Activated T-cell treated with anti-CD3 and anti-CD28 coated beads, Interleukin-2, amount 50 U/mL, for 24 hours (primary cell): Measurements from ENCODE around the gene RANBP3.
A peak's percentile ranks its signal among the peaks of the same experiment; 100 is the strongest.

ENCODE experiments used
- DNase-seq: peaks from one replicate; pipeline ENCODE4 v3.0.0-alpha.2; 2020
- H3K27ac Mint-ChIP-seq: 2 replicates; pipeline ENCODE4 v1.8.0; 2020; ENCODE audit warnings: mild to moderate bottlenecking, mixed read lengths
- H3K27me3 Mint-ChIP-seq: 2 replicates; pipeline ENCODE4 v1.8.0; 2020; ENCODE audit warnings: mixed read lengths
- H3K36me3 Mint-ChIP-seq: 2 replicates; pipeline ENCODE4 v1.8.0; 2020; ENCODE audit warnings: low read depth, mixed read lengths
- H3K4me1 Mint-ChIP-seq: 2 replicates; pipeline ENCODE4 v1.8.0; 2020; ENCODE audit warnings: low read depth, mixed read lengths
- H3K4me3 Mint-ChIP-seq: 2 replicates; pipeline ENCODE4 v1.8.0; 2020; ENCODE audit warnings: mild to moderate bottlenecking, moderate library complexity, mixed read lengths
- H3K9me3 Mint-ChIP-seq: 2 replicates; pipeline ENCODE4 v1.8.0; 2020; ENCODE audit warnings: mixed read lengths

RANBP3 gene

DNA sequence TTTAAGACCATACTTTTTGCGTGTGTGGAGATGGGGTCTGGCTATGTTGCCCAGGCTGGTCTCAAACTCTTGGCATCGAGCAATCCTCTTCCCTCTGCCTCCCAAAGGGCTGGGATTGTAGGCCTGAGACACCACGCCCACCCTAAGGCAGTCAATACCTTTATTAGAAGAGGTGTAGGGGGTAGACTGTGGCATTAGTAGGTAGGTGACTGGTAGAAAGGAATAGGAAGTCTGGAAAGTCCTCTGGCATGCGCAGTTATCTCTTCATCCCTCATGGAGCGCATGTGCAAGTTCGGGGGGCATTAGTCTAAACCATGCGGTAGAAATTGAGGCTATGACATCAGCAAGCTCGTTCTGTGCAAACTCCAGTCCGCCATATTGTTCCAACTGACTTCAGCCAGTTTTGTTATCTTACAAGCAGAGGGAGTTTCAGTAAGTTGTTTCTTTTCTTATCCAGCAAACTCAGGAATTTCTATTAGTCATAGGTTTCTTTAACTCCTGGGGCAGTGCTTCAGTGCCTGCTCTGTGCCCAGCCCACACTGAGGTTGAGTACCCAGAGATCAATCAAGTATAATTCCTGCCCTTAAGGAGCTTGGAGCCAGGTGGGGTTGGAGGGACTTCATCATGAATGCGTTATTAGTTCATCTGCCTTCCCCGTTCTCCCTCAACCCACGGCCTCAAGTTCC, 7.3 kb upstream of the RANBP3 start:
- no peak for DNase-seq
- no peaks in the 10 kb centered on the region for H3K9me3 Mint-ChIP-seq
- H3K36me3 Mint-ChIP-seq: peaks cover 7% of the 10 kb centered on the region
- H3K4me1 Mint-ChIP-seq: peaks cover 41% of the 10 kb centered on the region
- H3K27me3 Mint-ChIP-seq: no peaks in the 10 kb centered on the region
- H3K27ac Mint-ChIP-seq: no peak overlapping the region
- H3K4me3 Mint-ChIP-seq: no peak overlapping the region

DNA sequence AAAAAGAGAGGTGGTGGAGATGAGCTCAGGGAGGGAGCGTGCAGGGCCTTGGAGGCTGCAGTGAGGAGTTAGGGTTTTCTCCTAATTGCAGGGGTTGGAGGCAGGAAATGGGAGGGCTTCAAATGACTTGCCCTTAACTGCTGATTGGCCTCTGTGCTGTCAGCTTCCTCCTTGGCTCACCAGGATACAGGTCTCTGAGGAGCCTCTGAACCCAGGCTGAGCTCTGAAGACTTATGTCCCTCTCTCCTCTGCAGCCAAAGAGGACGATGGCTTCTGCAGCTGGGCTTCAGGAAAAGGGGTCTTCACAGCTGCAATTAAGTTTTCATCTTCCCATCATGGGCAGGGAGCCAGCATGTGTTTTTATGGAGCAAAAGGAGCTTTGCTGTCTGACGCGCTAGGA, 6.7 kb upstream of the RANBP3 start:
- H3K4me3 Mint-ChIP-seq: no peak overlapping the region
- DNase-seq: no peak
- no peaks in the 10 kb centered on the region for H3K27me3 Mint-ChIP-seq
- no peak overlapping the region for H3K27ac Mint-ChIP-seq
- H3K4me1 Mint-ChIP-seq: peaks cover 46% of the 10 kb centered on the region
- H3K9me3 Mint-ChIP-seq: no peaks in the 10 kb centered on the region
- peaks cover 7% of the 10 kb centered on the region for H3K36me3 Mint-ChIP-seq

DNA sequence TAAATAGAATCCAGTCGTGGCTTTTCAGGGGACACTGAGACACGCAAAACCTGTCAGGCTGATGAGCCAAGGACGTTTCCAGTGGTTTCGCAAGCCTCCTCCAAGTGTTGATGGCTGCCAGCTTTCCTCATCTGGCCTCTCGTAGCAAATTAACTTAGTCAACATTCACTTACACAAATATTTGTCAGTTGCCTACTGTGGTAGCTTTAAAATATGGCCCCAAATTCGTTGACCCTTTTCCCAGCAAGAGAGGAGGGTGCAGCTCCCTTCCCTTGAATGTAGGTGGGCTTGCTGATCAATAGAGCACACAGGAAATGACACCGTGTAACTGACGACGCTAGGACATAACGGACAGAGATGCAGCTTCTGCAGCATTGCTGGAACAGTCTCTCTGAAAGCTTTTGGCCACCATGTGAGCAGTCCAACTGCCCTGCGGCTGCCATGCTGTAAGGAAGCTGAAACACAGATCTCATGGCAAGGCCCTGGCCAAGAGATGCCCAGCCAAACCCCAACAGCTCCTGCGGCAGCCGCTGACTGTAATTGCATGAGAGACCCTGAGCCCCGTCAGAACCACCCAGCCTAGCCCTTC, 5.5 kb upstream of the RANBP3 start:
- DNase-seq: no peak
- no peaks in the 10 kb centered on the region for H3K27me3 Mint-ChIP-seq
- H3K27ac Mint-ChIP-seq: peak overlapping the region; percentile 90
- peak overlapping the region; percentile 32 for H3K4me3 Mint-ChIP-seq
- peaks cover 14% of the 10 kb centered on the region for H3K36me3 Mint-ChIP-seq
- H3K4me1 Mint-ChIP-seq: peaks cover 51% of the 10 kb centered on the region
- no peaks in the 10 kb centered on the region for H3K9me3 Mint-ChIP-seq

DNA sequence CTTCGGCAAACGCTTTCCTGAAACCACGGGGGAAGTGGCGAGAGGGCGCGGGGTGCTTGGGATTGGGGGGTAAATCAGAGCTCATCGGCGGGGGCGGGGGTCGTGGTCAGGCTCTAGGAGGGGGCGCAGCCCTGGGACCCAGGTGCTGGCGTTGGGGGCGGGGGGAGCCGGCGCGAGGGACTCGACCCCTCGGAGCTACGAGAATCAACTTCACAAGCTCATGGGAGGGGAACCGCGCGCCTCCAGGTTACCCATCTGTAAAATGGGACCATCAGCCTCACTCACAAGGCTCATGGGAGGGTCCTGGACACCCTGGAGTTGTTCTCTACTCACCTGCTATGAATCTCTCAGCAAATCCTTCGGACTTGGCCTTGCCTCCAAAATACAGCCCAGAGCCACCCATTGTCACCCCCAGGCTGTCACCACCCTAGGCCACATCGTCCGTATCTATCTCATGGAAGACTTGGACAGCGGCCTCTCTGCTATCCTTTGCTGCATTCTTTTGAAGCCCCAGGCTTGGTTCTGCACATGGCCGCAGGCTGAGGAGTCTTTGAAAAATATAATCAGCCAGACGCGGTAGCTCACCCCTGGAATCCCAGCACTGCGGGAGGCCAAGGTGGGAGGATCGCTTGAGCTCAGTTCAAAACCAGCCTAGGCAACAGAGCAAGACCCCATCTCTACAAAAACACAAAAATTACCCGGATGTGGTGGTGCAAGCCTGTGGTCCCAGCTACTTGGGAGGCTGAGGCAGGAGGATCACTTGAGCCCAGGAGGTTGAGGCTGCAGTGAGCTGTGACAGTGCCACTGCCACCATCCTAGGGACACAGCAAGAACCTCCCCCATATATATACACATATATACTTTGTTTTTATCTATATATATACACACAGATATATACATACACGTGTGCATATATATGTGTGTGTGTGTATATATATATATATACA, 939 bp upstream of the RANBP3 start:
- Mint-ChIP-seq H3K4me3 (peak overlapping the region; percentile 97), H3K9me3 (no peaks in the 10 kb centered on the region), H3K4me1 (peaks cover 66% of the 10 kb centered on the region), H3K27me3 (no peaks in the 10 kb centered on the region), H3K27ac (peak overlapping the region; percentile 97), H3K36me3 (peaks cover 52% of the 10 kb centered on the region)
- DNase-seq: peak; percentile 49

DNA sequence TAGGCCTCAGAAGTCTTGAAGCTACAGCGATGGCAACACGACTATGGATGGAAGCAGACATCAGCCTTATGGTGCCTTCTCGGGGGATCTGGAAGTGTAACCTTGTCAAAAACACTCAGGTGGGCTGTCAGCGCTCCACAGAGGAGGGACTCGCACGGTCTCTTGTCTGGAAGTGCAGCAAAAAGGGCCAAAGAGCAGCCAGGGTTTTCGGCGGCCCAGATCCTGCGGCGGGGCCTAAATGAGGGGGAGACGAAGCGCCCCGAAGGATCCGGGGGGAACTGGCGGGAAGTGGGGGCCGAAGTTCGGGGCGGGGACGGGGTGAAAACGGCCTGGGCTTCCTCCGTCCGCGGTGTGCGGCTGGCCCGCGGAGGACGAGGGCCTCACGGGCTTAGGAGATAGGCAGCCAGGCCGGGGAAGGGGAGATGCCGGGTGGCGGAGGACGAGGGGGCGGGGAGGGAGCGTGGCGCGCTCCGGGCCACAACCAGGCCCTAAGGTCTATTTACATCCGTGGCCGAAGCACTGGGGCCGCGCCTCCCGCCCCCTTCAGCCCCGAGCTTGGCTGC, 637 bp downstream of the RANBP3 start:
- H3K36me3 Mint-ChIP-seq: peaks cover 66% of the 10 kb centered on the region
- peak overlapping the region; percentile 91 for H3K27ac Mint-ChIP-seq
- DNase-seq: no peak
- H3K27me3 Mint-ChIP-seq: no peaks in the 10 kb centered on the region
- H3K4me3 Mint-ChIP-seq: peak overlapping the region; percentile 97
- H3K4me1 Mint-ChIP-seq: peaks cover 67% of the 10 kb centered on the region
- H3K9me3 Mint-ChIP-seq: no peaks in the 10 kb centered on the region

DNA sequence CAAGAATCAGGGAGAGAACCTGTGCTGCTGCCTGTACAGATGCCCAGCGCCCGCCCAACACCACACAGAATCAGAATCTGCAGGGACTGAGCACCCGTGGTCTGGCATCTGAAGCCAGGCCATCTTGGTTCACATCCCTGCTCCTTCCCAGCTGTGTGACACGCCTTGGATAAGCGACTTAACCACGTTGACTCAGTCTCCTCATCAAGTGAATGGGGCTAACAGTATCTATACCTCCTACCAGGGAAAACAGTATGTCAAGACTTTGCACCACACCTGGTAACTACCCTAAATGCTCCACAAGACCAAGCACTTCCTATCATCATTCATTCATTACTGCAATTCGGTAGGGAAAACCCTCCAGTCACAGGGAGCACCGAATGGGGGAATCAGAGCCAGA, 1.2 kb downstream of the RANBP3 start:
- Mint-ChIP-seq H3K4me1 (peaks cover 67% of the 10 kb centered on the region), H3K27me3 (no peaks in the 10 kb centered on the region), H3K27ac (peak overlapping the region; percentile 91), H3K9me3 (no peaks in the 10 kb centered on the region), H3K36me3 (peaks cover 69% of the 10 kb centered on the region), H3K4me3 (peak overlapping the region; percentile 97)
- DNase-seq: no peak

DNA sequence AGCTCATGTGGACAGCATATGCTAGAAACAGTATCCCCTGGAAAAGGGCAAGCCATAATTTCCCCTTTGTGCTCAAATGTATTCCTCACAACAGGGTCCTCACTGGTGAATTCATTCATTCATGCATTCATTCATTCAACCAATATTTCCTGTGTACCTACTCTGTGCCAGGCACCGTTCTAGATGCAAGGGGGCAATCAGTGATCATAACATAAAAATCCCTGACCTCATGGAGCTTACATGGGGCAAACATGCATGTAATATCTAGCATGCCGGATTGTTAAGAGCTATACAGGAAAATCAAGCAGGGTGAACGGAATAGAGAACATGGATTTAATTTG, 2.6 kb downstream of the RANBP3 start:
- peak overlapping the region; percentile 91 for H3K27ac Mint-ChIP-seq
- no peaks in the 10 kb centered on the region for H3K27me3 Mint-ChIP-seq
- peaks cover 78% of the 10 kb centered on the region for H3K4me1 Mint-ChIP-seq
- peaks cover 77% of the 10 kb centered on the region for H3K36me3 Mint-ChIP-seq
- no peak for DNase-seq
- H3K9me3 Mint-ChIP-seq: no peaks in the 10 kb centered on the region
- peak overlapping the region; percentile 97 for H3K4me3 Mint-ChIP-seq

DNA sequence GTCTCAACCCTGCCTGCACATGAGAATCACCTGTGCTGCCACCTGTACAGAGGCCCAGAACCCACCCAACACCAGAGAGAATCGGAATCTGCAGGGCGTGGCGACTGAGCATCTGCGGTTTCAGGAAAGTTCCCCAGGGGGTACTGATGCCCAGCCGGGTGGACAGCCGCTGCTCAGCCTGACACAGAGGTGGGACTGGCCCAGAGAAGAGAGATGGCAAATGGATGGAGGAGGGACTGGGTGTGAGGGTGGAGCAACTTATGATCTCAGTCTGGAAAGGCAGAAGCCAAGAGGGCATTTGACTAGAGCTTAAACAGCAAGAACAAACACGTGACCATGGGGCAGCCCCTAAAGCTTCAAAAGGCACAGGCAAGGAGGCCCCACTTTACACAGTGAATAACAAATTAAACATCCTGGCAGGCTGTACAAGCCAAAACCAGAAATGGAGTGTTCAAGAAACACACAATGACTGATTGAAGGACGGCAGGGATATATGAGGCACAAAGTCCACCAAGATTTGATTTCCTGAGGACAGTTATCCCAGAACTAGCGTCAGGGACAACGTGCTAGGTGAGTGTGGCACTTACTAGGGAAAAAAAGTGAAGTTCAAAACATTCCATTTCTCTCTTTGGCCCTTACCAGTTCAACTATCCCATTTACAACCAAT, 3.1 kb downstream of the RANBP3 start:
- no peaks in the 10 kb centered on the region for H3K9me3 Mint-ChIP-seq
- H3K36me3 Mint-ChIP-seq: peaks cover 81% of the 10 kb centered on the region
- H3K4me3 Mint-ChIP-seq: peak overlapping the region; percentile 97
- peak; percentile 51 for DNase-seq
- peaks cover 79% of the 10 kb centered on the region for H3K4me1 Mint-ChIP-seq
- H3K27me3 Mint-ChIP-seq: no peaks in the 10 kb centered on the region
- H3K27ac Mint-ChIP-seq: peak overlapping the region; percentile 91

DNA sequence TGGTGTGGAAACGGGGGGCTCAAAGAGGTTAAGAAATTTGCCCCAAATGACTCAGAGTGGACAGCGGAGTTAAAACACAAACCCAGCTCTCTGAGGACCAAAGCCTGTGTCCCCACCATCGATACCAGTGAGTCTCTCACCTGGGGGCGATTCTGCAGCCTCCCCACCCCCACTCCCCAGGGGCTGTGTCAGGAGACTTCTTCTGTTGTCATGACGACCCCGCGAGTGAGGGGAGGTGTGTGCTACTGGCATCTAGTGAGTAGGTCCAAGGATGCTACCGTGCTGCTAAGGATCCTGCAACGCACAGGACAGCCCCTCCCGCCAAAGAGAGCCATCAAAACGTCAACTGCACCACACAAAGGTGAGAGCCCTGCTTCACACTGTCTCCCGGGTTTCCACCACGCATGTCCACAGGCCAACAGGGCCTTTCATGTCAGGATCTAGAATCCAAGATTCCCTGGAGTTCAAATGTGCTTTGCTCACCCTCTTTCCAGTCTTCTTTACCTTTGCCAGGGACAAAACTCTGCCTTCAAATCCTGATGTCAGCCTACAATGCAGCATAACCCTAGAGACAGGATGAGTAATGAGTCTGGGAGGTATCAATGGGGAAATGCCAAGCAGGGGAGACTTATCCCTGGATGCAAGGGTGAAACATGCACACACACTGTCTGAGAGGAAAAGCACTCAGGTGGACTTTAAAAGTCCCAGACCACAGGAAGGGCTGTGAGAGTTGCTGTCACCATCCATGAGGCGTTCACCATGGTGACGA, 3.9 kb downstream of the RANBP3 start:
- peak overlapping the region; percentile 97 for H3K4me3 Mint-ChIP-seq
- no peaks in the 10 kb centered on the region for H3K27me3 Mint-ChIP-seq
- H3K4me1 Mint-ChIP-seq: peaks cover 82% of the 10 kb centered on the region
- peaks cover 85% of the 10 kb centered on the region for H3K36me3 Mint-ChIP-seq
- H3K9me3 Mint-ChIP-seq: no peaks in the 10 kb centered on the region
- H3K27ac Mint-ChIP-seq: peak overlapping the region; percentile 91
- no peak for DNase-seq

DNA sequence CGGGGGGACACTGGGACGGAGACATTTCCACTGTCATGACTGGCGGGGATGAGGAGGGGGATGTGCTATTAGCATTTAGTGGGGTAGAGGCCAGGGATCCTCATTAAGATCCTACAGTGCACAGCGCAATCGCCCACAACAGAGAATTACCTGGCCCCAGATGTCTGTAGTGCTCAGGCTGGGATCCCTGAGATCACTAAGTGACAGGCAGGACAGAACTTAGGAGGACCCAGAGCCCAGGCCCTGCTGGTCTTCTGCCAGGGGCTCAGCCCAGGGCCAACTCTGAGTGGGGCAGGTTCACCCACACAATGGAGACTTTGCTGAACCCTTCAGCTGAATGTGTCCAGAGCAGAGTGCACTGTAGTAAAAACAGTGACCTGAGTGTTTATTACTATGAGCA, 4.6 kb downstream of the RANBP3 start:
- peaks cover 84% of the 10 kb centered on the region for H3K4me1 Mint-ChIP-seq
- H3K27ac Mint-ChIP-seq: peak overlapping the region; percentile 50
- H3K36me3 Mint-ChIP-seq: peaks cover 83% of the 10 kb centered on the region

DNA sequence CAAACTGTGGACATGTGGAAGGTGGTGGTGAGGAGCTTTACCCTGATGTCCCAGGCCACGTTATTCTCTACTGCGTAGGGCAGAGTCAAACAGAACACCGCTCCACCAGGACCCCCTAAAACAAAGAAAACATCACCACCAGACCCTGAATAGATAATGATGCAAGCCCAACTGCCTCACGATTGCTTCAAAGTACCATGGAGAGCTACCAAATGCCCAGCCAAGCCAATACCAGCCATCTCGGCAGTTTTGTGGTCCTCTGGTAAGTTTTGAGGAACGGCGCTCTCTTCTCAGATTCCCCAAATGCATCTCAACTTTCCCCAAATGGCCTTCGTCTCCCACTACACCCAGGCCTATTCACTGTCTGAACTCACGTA, 5.6 kb downstream of the RANBP3 start:
- H3K27ac Mint-ChIP-seq: peak overlapping the region; percentile 67
- no peak overlapping the region for H3K4me3 Mint-ChIP-seq
- H3K9me3 Mint-ChIP-seq: no peaks in the 10 kb centered on the region

More for the DNA sequence above, 4.6 kb downstream of the RANBP3 start:
- Mint-ChIP-seq H3K9me3 (no peaks in the 10 kb centered on the region), H3K4me3 (no peak overlapping the region), H3K27me3 (no peaks in the 10 kb centered on the region)
- DNase-seq: no peak

DNA sequence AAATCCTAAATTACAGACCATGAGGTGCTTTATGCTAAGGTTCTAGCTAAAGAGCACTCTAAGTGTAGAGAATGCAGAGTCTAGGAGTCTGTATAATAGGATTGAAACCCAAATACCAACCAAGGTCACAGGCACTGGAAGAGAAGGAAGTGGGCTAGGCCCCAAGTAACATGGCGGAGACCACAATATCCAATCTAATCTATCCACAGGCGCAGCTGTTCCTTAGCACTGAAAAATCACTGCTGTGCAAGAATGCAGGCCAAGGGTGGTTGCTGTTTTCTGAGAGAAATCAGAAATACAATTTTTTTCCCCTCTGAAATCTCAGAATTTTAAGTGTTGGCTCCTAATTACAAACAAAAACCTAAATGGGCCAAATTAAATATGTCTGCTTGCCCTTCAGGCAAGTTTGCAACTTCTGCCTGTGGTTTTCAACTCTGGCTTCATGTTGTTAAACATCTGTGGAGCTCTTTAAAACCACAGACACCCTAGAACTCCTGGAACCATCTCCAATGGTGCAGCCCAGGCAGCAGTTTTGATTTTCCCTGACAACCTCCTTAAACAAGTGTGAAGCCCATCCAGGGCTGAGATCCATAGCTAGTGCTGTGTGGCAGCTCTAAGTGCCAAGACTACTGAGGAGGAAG, 6.1 kb downstream of the RANBP3 start:
- DNase-seq: no peak
- Mint-ChIP-seq H3K4me1 (peaks cover 94% of the 10 kb centered on the region), H3K27me3 (no peaks in the 10 kb centered on the region), H3K27ac (peak overlapping the region; percentile 79), H3K9me3 (no peaks in the 10 kb centered on the region), H3K4me3 (no peak overlapping the region), H3K36me3 (peaks cover 83% of the 10 kb centered on the region)

More for the DNA sequence above, 5.6 kb downstream of the RANBP3 start:
- DNase-seq: no peak
- peaks cover 93% of the 10 kb centered on the region for H3K4me1 Mint-ChIP-seq
- H3K36me3 Mint-ChIP-seq: peaks cover 84% of the 10 kb centered on the region
- H3K27me3 Mint-ChIP-seq: no peaks in the 10 kb centered on the region

DNA sequence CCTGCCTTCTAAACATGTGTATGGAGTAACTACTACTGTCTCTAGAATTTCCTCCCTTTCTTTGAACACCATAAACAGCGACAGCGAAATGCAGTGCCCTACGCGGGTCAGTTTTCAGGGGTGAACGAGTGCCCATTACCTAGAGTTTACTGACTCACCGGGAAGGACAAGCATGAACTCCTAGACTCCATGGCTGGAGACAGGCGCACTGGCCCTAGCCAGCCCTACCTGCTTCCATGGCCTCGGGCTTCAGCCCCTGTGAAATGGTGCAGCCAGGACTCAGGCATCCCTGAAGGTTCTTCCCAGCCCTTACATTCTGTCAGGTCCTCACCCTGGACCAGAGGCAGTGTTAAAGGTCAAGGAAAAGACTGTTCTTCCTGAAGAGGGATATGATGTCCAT, 8.5 kb downstream of the RANBP3 start:
- H3K4me3 Mint-ChIP-seq: no peak overlapping the region
- H3K27ac Mint-ChIP-seq: peak overlapping the region; percentile 92
- no peaks in the 10 kb centered on the region for H3K27me3 Mint-ChIP-seq
- H3K4me1 Mint-ChIP-seq: peaks cover 93% of the 10 kb centered on the region
- no peaks in the 10 kb centered on the region for H3K9me3 Mint-ChIP-seq
- no peak for DNase-seq
- H3K36me3 Mint-ChIP-seq: peaks cover 82% of the 10 kb centered on the region
